Measurements from ENCODE around the gene APOBEC3C. TPM values are rescaled to one million over a fixed set of nuclear protein-coding genes. Genes with fewer than 3 reads are reported as not detected.
"Not testable (repeated sequence)": the region's sequence is repeated elsewhere in the genome, so short reads cannot be mapped to it uniquely, and the experiment has no call there.

APOBEC3C gene
- total RNA-seq, 1 donor from 2014 or later, result 27.9 TPM

DNA sequence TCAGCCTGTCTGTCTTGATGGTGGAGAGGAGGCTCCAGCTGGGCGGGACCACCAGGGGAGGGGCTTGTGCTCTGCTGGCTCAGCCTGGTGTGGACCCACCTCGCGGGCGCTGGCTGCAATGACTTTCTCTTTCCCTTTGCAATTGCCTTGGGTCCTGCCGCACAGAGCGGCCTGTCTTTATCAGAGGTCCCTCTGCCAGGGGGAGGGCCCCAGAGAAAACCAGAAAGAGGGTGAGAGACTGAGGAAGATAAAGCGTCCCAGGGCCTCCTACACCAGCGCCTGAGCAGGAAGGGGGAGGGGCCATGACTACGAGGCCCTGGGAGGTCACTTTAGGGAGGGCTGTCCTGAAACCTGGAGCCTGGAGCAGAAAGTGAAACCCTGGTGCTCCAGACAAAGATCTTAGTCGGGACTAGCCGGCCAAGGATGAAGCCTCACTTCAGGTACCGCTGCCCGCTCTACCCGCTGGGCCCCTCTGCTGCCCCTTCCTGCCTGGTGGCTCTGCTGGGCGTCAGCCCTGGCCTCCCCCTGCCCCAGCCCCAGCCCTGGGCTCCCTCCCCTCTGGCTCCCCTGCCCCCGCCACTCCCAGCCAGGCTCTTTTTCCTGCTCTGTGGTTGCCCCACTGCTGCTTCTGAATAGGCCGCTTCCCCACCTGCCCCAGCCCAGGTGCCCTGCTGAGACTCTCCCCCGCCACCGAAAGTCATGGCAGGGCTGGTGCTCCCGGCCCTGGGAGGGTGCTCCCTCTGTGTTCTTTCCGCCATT is 26.7 kb downstream of the APOBEC3C start, which contains the start of gene APOBEC3F:
Gene APOBEC3F, plus strand, starts transcription at position 327 of the 759 bp plus-strand sequence. Its CDS starts 97 bp downstream, at position 424.
- DNase-seq (ENCODE audit: missing footprints), result peak; percentile 78
- peak; percentile 94 for ATAC-seq
- intact Hi-C loops (cut with DNase I), result not testable (repeated sequence)

DNA sequence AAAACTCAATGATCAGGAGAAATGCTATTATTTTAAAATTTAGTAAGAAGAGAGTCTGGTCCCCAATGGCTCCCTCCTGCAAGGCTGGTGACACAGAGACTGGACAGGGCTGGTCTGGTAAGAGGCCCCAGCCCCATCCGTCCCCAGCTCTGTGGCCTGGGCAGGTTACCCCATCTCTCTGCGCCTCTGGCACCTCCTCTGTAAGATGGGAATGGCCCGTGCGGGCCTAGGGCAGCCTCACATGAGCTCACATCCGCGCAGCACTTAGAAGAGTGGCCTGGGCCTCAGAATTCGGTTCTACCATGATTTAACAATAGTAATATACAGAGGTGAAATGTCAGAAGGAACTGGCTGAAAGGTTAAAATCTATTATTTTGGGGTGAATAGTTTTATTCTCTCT is 27.9 kb downstream of the APOBEC3C start:
- no peak for DNase-seq (ENCODE audit: missing footprints)
- no peak for ATAC-seq
- intact Hi-C loops (cut with DNase I), result no loop called here

DNA sequence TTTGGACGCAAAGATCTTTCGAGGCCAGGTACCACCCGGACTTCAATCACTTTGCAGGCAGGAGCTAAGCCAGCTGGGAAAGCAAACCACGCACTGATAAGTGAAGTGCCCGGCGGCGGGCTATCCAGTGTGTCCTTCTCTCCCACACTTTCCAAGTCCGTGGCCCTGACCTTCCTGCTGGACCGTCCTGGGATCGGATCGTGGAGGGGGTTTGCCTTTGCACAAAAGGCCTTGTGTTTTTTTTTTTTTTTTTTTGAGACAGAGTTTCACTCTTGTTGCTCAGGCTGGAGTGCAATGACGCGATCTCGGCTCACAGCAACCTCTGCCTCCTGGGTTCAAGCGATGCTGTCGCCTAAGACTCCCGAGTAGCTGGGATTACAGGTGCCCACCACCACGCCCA is 29.0 kb downstream of the APOBEC3C start:
- intact Hi-C loops (cut with DNase I); DNase-seq (ENCODE audit: missing footprints); ATAC-seq: not testable (repeated sequence)

DNA sequence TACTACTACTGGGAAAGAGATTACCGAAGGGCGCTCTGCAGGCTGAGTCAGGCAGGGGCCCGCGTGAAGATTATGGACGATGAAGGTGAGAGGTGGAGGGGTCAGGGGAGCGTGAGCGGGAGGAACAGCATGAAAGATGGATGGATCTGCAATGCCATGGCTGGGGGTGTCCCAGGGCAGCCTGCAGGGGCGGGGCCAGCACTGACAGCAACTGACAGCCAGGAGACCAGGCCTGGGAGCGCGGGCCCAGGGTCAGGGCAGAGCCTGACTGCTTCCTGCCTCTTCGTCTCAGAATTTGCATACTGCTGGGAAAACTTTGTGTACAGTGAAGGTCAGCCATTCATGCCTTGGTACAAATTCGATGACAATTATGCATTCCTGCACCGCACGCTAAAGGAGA is 31.1 kb downstream of the APOBEC3C start:
- DNase-seq (ENCODE audit: missing footprints); ATAC-seq; intact Hi-C loops (cut with DNase I): not testable (repeated sequence)

DNA sequence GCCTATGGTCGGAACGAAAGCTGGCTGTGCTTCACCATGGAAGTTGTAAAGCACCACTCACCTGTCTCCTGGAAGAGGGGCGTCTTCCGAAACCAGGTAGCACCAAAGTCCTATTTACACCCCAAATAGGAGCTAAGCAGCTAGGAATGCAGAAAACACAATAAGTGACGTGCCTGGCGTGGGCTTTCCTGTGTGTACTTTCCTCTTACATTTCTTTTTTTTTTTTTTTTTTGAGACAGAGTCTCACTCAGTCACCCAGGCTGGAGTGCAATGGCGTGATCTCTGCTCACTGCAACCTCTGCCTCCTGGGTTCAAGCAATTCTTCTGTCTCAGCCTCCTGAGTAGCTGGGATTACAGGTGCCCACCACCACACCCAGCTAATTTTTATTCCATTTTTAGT is 35.4 kb downstream of the APOBEC3C start:
- intact Hi-C loops (cut with DNase I); ATAC-seq; DNase-seq (ENCODE audit: missing footprints): not testable (repeated sequence)

DNA sequence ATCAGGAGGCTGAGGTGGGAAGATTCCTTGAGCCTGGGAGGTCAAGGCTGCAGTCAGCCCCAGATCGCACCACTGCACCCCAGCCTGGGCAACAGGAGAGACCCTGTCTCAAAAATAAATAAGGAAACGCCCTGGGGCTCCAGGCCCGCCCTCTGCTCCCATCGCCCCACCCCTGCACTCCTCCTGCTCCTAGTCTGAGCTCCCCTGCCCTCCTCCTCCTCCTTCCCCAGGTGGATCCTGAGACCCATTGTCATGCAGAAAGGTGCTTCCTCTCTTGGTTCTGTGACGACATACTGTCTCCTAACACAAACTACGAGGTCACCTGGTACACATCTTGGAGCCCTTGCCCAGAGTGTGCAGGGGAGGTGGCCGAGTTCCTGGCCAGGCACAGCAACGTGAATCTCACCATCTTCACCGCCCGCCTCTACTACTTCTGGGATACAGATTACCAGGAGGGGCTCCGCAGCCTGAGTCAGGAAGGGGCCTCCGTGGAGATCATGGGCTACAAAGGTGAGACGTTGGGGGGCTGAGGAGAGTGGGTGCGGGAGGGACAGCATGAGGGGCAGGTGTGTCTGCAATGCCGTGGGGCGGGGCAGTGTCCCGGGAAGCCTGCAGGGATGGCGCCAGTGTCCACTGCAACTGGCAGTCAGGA is 37.9 kb downstream of the APOBEC3C start:
- ATAC-seq; intact Hi-C loops (cut with DNase I); DNase-seq (ENCODE audit: missing footprints): not testable (repeated sequence)

DNA sequence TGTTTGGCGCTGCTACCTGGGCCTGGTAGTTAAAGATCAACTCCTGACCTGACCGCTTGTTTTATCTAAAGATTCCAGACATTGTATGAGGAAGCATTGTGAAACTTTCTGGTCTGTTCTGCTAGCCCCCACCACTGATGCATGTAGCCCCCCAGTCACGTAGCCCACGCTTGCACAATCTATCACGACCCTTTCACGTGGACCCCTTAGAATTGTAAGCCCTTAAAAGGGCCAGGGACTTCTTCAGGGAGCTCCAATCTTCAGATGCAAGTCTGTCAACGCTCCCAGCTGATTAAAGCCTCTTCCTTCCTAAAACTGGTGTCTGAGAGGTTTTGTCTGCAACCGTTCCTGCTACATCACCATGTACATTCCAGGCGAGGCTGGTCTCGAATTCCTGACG is 41.6 kb downstream of the APOBEC3C start:
- intact Hi-C loops (cut with DNase I), result no loop called here
- ATAC-seq (no peak), DNase-seq (ENCODE audit: missing footprints) (no peak)

DNA sequence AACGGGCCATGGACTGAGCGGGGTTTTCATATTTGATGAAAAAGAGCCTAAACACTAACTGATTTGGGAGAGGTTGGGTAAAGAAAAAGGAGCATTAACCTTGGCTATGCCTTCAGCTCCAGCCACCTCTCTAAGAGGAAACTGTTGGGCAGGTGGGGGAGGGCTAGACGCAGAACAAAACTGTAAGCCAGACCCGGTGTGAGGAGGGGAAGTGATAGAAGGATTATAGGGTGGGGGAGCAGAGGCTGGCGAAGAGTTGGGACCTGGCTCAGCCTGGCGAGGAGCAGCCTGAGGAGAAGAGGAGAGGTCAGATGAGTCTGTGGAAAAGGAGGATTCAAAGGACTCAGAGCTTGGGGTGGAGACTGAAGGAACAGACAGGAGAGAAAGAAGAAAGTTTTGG is 47.2 kb downstream of the APOBEC3C start:
- DNase-seq (ENCODE audit: missing footprints); ATAC-seq; intact Hi-C loops (cut with DNase I): not testable (repeated sequence)

DNA sequence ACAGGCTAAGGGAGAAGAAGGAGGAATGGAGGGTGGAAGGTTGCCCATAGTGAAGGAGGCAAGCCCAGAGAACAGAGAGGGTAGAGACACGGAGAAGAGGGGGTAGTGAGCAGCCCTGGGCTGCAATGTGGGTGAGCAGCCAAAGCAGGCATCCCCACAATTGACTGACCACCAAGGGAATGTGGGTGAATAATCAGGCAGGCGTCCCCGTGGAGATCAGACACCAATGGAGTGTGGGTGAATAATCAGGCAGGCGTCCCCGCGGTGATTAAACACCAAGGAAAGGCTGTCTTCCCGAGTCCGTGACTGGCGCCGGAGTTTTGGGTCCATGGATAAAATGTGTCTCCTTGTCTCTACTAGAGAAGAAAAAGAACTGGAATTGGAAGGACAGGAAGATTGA is 47.9 kb downstream of the APOBEC3C start:
- DNase-seq (ENCODE audit: missing footprints); ATAC-seq; intact Hi-C loops (cut with DNase I): not testable (repeated sequence)

DNA sequence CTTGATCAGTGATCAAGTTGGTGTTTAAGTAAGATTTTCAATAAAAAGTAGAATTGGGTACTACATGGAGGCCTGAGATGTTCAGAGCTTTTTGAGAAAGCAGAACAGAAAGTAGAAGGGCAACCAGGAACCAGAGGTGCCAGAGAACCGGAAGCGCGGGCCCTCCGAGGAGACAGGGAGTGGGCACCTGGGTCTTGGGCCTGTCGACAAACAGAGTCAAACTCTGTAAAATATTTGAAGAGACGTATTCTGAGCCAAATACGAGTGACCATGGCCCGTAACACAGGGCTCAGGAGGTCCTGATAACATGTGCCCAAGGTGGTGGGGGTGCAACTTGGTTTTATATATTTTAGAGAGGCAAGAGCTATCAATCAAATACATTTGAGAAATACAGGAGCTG is 49.8 kb downstream of the APOBEC3C start:
- intact Hi-C loops (cut with DNase I); ATAC-seq; DNase-seq (ENCODE audit: missing footprints): not testable (repeated sequence)

DNA sequence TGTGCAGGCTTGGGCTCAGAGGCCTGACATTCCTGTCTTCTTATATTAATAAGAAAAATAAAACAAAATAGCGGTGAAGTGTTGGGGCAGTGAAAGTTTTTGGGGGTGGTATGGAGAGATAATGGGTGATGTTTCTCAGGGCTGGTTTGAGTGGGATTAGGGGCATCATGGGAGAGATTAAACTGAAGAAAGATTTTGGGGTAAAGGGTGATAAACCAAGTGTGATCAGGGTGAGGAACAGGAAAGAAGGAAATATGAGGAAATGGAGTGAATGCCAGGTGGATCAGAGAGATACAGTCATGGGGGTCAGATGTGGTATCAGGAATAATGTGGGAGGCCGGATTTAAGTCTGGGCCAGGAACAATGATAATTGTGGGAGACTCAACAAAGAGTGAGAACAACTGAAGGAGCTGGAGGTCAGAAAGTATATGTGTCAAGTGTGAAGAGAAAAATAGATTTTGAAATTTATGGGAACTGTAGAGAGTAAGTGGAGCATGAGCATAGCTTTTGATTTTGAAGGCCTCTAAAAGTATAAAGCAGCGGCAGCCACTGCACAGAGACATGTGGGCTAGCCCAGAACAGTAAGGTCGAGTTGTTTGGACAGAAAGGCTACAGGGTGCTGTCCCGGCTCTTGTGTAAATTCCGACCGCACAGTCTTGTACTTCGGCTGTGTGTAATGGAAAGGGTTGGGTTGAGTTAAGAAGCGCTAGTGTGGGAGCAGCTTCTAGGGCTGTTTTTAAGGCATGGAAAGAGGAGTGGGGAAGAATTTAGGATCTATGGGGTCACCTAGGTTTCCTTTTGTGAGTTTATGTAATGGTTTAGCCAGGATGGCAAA is 52.6 kb downstream of the APOBEC3C start:
- intact Hi-C loops (cut with DNase I), result not testable (repeated sequence)

DNA sequence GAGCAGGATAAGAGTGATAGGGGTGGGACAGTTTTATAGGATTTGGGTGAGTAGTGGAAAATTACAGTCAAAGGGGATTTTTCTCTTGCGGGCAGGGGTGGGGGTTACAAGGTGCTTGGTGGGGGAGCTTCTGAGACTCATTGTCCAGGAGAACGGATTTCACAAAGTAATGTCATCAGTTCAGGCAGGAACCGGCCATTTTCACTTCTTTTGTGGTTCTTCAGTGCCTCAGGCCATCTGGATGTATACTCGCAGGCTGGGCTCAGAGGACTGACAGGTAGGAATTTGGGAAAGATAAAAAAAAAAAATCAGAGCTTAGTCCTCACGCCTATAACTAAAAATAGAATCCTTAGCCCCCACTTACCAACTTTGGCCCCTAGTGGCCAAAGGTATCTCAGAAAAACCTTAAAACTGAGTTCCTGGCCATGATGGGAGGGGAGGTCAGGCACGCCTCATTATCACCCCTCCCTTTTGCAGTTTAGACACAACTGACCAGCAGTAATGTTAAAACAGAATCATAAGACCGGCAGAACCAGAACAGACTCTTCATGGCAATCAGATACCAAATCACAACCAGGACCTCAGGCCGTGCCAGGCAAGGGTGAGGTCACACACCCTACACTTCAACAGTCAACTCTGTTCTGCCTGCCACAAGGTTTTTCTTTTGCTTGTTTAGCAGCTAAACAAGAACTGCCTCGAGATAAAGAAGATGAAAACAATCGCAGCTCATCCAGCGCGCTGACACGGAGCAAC is 54.2 kb downstream of the APOBEC3C start:
- DNase-seq (ENCODE audit: missing footprints) (no peak), ATAC-seq (no peak)
- intact Hi-C loops (cut with DNase I), result no loop called here

More for the DNA sequence above, 52.6 kb downstream of the APOBEC3C start:
- DNase-seq (ENCODE audit: missing footprints); ATAC-seq: not testable (repeated sequence)

Other genes starting within 250 kb of the APOBEC3C start
- gene DNAL4, start 220.1 kb upstream of the APOBEC3C start, total RNA-seq, result 10.0 TPM
- gene NPTXR, start 170.2 kb upstream of the APOBEC3C start, total RNA-seq, result 19.7 TPM
- gene CBX6, start 142.0 kb upstream of the APOBEC3C start, total RNA-seq, result 39.3 TPM
- gene APOBEC3A, start 56.6 kb upstream of the APOBEC3C start, total RNA-seq, result 0.78 TPM
- gene APOBEC3B, start 31.9 kb upstream of the APOBEC3C start, total RNA-seq, result 0.78 TPM
- 0.95 TPM for gene APOBEC3D, start 6.9 kb downstream of the APOBEC3C start, total RNA-seq
- 6.7 TPM for gene APOBEC3F, start 26.6 kb downstream of the APOBEC3C start, total RNA-seq
- 3.3 TPM for gene APOBEC3G, start 63.0 kb downstream of the APOBEC3C start, total RNA-seq
- 0.32 TPM for gene APOBEC3H, start 83.0 kb downstream of the APOBEC3C start, total RNA-seq
- gene CBX7, start 138.4 kb downstream of the APOBEC3C start, total RNA-seq, result 66.0 TPM
- 19.7 TPM for gene PDGFB, start 230.7 kb downstream of the APOBEC3C start, total RNA-seq